Measurements from ENCODE around the gene TACC3. TPM values are rescaled to one million over a fixed set of nuclear protein-coding genes. Genes with fewer than 3 reads are reported as not detected.

The TACC3 gene
- total RNA-seq, 1 experiment from 2014 or later: 34.9 TPM

GRCh38 chr4:1723131-1723801 is 1.9 kb downstream of the TACC3 start:
- DNase-seq (ENCODE audit: low read depth): peak; percentile 2

GRCh38 chr4:1725521-1725920 is 4.2 kb downstream of the TACC3 start:
- DNase-seq (ENCODE audit: low read depth): no peak

- peak; percentile 77 for DNase-seq (ENCODE audit: low read depth)
Measured at GRCh38 chr4:1726146-1726934, 5.0 kb downstream of the TACC3 start.

- DNase-seq (ENCODE audit: low read depth): peak; percentile 96
Measured at GRCh38 chr4:1727117-1728031, 6.1 kb downstream of the TACC3 start.

- no peak for DNase-seq (ENCODE audit: low read depth)
Measured at GRCh38 chr4:1728061-1728980, 7.0 kb downstream of the TACC3 start.

GRCh38 chr4:1730532-1731135 is 9.3 kb downstream of the TACC3 start:
- no peak for DNase-seq (ENCODE audit: low read depth)

- DNase-seq (ENCODE audit: low read depth): peak; percentile 64
Measured at GRCh38 chr4:1731180-1731579, 9.9 kb downstream of the TACC3 start.

GRCh38 chr4:1732911-1733310 is 11.6 kb downstream of the TACC3 start:
- DNase-seq (ENCODE audit: low read depth): no peak

- no peak for DNase-seq (ENCODE audit: low read depth)
Measured at GRCh38 chr4:1735215-1735614, 13.9 kb downstream of the TACC3 start.

- DNase-seq (ENCODE audit: low read depth): no peak
Measured at GRCh38 chr4:1736812-1737211, 15.5 kb downstream of the TACC3 start.

- DNase-seq (ENCODE audit: low read depth): no peak
Measured at GRCh38 chr4:1737666-1738065, 16.3 kb downstream of the TACC3 start.

GRCh38 chr4:1738410-1738809 is 17.1 kb downstream of the TACC3 start:
- no peak for DNase-seq (ENCODE audit: low read depth)

GRCh38 chr4:1739358-1739757 is 18.0 kb downstream of the TACC3 start:
- no peak for DNase-seq (ENCODE audit: low read depth)

GRCh38 chr4:1740021-1740545 is 18.8 kb downstream of the TACC3 start:
- DNase-seq (ENCODE audit: low read depth): no peak

- no peak for DNase-seq (ENCODE audit: low read depth)
Measured at GRCh38 chr4:1741208-1741607, 19.9 kb downstream of the TACC3 start.

- no peak for DNase-seq (ENCODE audit: low read depth)
Measured at GRCh38 chr4:1743551-1743950, 22.2 kb downstream of the TACC3 start.

GRCh38 chr4:1743975-1744374 is 22.7 kb downstream of the TACC3 start:
- no peak for DNase-seq (ENCODE audit: low read depth)

- DNase-seq (ENCODE audit: low read depth): no peak
Measured at GRCh38 chr4:1744552-1744951, 23.2 kb downstream of the TACC3 start.

- DNase-seq (ENCODE audit: low read depth): no peak
Measured at GRCh38 chr4:1745165-1745564, 23.8 kb downstream of the TACC3 start.

GRCh38 chr4:1745697-1746096 is 24.4 kb downstream of the TACC3 start:
- no peak for DNase-seq (ENCODE audit: low read depth)

Data from Daoy (cell line).